Hepatocyte (in vitro differentiated cells): ENCODE results near the gene KLHL30.

Experiments
- EZH2 ChIP-seq: fragments of 200-600 bp; sonication (generic); IDR thresholded peaks from 2 replicates; pipeline ENCODE4 v1.6.1; 2016; ENCODE audit warnings: antibody characterized with exemption, mild to moderate bottlenecking, borderline replicate concordance
- EZH2phosphoT487 ChIP-seq: fragments of 200-600 bp; sonication (generic); IDR thresholded peaks from one replicate; pipeline ENCODE4 v1.6.1; 2018; ENCODE audit warnings: antibody characterized with exemption, mild to moderate bottlenecking, low read depth, moderate library complexity; ENCODE audit not compliant: unreplicated experiment, severe bottlenecking

- TF ChIP-seq EZH2: no peak
- TF ChIP-seq EZH2phosphoT487: no peak
Measured at GRCh38 chr2:238148981-238149380, 10.5 kb downstream of the KLHL30 start.
